ENCODE results near the gene ACO1.

The ACO1 gene

GRCh38 chr9:32360983-32361673 is 23.3 kb upstream of the ACO1 start:
- Mint-ChIP-seq H3K9me3 (no peaks in the 10 kb centered on the region), H3K4me3 (no peak overlapping the region), H3K36me3 (no peaks in the 10 kb centered on the region), H3K27ac (no peak overlapping the region), H3K27me3 (peaks cover 5% of the 10 kb centered on the region), H3K4me1 (no peaks in the 10 kb centered on the region)
- DNase-seq (ENCODE audit: low spot score in 2 of 2) (no peak), ATAC-seq (ENCODE audit: low read depth) (no peak)

GRCh38 chr9:32371279-32371678 is 13.2 kb upstream of the ACO1 start:
- Mint-ChIP-seq H3K27me3 (peaks cover 8% of the 10 kb centered on the region), H3K4me3 (no peak overlapping the region), H3K9me3 (peaks cover 4% of the 10 kb centered on the region), H3K27ac (no peak overlapping the region), H3K4me1 (no peaks in the 10 kb centered on the region), H3K36me3 (no peaks in the 10 kb centered on the region)
- no peak for DNase-seq (ENCODE audit: low spot score in 2 of 2)
- no peak for ATAC-seq (ENCODE audit: low read depth)

- peaks cover 4% of the 10 kb centered on the region for H3K9me3 Mint-ChIP-seq
- DNase-seq (ENCODE audit: low spot score in 2 of 2) (no peak), ATAC-seq (ENCODE audit: low read depth) (no peak)
- H3K4me3 Mint-ChIP-seq = no peak overlapping the region
- H3K4me1 Mint-ChIP-seq = no peaks in the 10 kb centered on the region
- no peaks in the 10 kb centered on the region for H3K36me3 Mint-ChIP-seq
- no peak overlapping the region for H3K27ac Mint-ChIP-seq
- H3K27me3 Mint-ChIP-seq = peaks cover 8% of the 10 kb centered on the region
These were observed 12.8 kb upstream of the ACO1 start for GRCh38 chr9:32371679-32372078.

GRCh38 chr9:32376285-32376684 is 8.2 kb upstream of the ACO1 start:
- Mint-ChIP-seq H3K27ac (no peak overlapping the region), H3K4me3 (no peak overlapping the region), H3K36me3 (no peaks in the 10 kb centered on the region), H3K9me3 (no peaks in the 10 kb centered on the region), H3K27me3 (peaks cover 11% of the 10 kb centered on the region), H3K4me1 (peaks cover 6% of the 10 kb centered on the region)
- ATAC-seq (ENCODE audit: low read depth) = no peak
- no peak for DNase-seq (ENCODE audit: low spot score in 2 of 2)

GRCh38 chr9:32378496-32378895 is 5.9 kb upstream of the ACO1 start:
- DNase-seq (ENCODE audit: low spot score in 2 of 2) = peak; percentile 26 to 53
- Mint-ChIP-seq H3K27ac (no peak overlapping the region), H3K4me3 (no peak overlapping the region), H3K9me3 (no peaks in the 10 kb centered on the region), H3K27me3 (peaks cover 15% of the 10 kb centered on the region), H3K36me3 (no peaks in the 10 kb centered on the region), H3K4me1 (peaks cover 10% of the 10 kb centered on the region)
- peak; percentile 83 for ATAC-seq (ENCODE audit: low read depth)

GRCh38 chr9:32378993-32379729 is 5.3 kb upstream of the ACO1 start:
- Mint-ChIP-seq H3K9me3 (no peaks in the 10 kb centered on the region), H3K4me1 (peaks cover 15% of the 10 kb centered on the region), H3K27me3 (peaks cover 13% of the 10 kb centered on the region), H3K36me3 (no peaks in the 10 kb centered on the region), H3K27ac (no peak overlapping the region), H3K4me3 (no peak overlapping the region)
- peak; percentile 80 for ATAC-seq (ENCODE audit: low read depth)
- peak; percentile 41 to 63 for DNase-seq (ENCODE audit: low spot score in 2 of 2)

DNA sequence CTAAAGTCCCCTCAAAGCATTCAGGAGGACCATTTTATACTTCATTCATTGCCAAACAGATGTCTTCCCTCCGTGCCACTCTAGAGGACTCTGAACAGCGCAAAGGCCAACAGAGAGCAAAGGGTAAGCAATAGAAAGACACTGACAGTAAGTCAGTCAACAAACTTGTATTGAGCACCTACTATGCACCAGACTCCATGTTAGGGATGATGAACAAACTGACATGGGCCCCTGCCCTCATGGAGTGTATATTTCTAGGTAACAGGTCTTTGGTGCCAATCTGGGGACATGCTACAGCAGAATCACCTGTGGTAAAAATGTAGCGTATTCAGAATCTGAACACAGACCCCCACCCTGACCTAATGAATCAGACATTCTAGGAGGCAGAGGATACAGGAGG is 3.5 kb upstream of the ACO1 start:
- peaks cover 22% of the 10 kb centered on the region for H3K4me1 Mint-ChIP-seq
- DNase-seq (ENCODE audit: low spot score in 2 of 2) (no peak), ATAC-seq (ENCODE audit: low read depth) (no peak)
- peaks cover 10% of the 10 kb centered on the region for H3K27me3 Mint-ChIP-seq
- no peaks in the 10 kb centered on the region for H3K9me3 Mint-ChIP-seq
- H3K36me3 Mint-ChIP-seq = no peaks in the 10 kb centered on the region
- H3K4me3 Mint-ChIP-seq = no peak overlapping the region
- no peak overlapping the region for H3K27ac Mint-ChIP-seq

- no peak overlapping the region for H3K27ac Mint-ChIP-seq
- H3K9me3 Mint-ChIP-seq = no peaks in the 10 kb centered on the region
- H3K4me3 Mint-ChIP-seq = no peak overlapping the region
- DNase-seq (ENCODE audit: low spot score in 2 of 2) = no peak
- H3K36me3 Mint-ChIP-seq = no peaks in the 10 kb centered on the region
- peaks cover 26% of the 10 kb centered on the region for H3K4me1 Mint-ChIP-seq
- ATAC-seq (ENCODE audit: low read depth) = no peak
- peaks cover 10% of the 10 kb centered on the region for H3K27me3 Mint-ChIP-seq
These were observed 1.7 kb upstream of the ACO1 start for GRCh38 chr9:32382565-32383320.

- Mint-ChIP-seq H3K36me3 (no peaks in the 10 kb centered on the region), H3K4me3 (peak overlapping the region; percentile 85), H3K27me3 (peaks cover 10% of the 10 kb centered on the region), H3K9me3 (no peaks in the 10 kb centered on the region), H3K4me1 (peaks cover 23% of the 10 kb centered on the region), H3K27ac (no peak overlapping the region)
- DNase-seq (ENCODE audit: low spot score in 2 of 2) = no peak
- no peak for ATAC-seq (ENCODE audit: low read depth)
These were observed 460 bp upstream of the ACO1 start for GRCh38 chr9:32384002-32384363.

DNA sequence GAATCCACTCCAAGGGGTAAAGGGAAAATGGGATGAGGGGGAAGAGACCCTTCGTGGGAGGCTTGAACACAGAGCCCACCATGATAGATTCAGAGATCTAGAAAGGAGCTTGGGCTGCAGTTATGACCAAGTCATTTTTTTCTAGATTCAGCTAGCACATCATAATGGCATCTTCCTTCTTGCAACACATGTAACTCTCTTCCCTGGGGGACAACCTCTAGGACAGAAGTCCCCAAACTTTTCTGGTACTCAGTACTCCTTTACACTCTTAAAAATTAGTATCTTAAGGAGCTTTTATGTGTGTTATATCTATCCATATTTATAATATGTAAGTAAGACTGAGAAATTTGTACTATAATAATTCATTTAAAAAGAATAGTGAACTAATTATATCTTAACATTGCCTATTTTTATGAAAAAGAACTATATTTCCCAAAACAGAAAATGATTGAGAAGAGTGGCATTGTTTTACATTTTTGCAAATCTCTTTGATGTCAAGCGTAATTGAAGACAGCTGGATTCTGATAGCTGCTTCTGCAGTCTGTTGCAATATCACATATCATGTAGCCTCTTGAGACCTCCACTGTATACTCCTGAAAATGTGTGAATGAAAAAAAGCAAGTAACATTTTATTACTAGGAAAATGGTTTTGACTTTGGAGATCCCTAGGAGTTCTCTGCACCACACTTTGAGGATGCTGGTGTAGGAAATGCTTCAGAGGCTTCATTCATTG is 875 bp downstream of the ACO1 start:
- Mint-ChIP-seq H3K4me1 (peaks cover 20% of the 10 kb centered on the region), H3K9me3 (no peaks in the 10 kb centered on the region), H3K36me3 (peaks cover 2% of the 10 kb centered on the region), H3K27me3 (peaks cover 10% of the 10 kb centered on the region), H3K27ac (no peak overlapping the region), H3K4me3 (peak overlapping the region; percentile 85)
- ATAC-seq (ENCODE audit: low read depth) (no peak), DNase-seq (ENCODE audit: low spot score in 2 of 2) (no peak)

DNA sequence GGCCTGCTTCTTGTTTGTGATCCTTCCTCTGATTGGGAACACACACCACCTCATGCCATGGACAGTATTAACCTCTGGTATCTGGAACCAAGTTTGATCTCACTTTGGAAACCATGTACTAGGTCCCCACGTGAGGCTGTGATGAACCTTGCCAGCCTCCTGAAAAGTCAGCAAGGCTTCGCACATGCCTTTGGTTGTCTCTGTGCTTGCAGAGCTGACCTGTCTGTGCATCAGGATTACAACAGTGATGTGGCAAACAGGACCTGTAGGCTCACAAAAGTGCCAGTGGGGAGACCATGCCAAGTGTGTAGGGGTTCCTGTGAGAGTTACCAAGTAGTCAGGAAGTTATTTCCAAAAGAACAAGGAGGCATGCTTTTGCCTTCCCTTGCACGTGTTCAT is 1.4 kb downstream of the ACO1 start:
- no peak for DNase-seq (ENCODE audit: low spot score in 2 of 2)
- H3K27ac Mint-ChIP-seq = no peak overlapping the region
- peaks cover 20% of the 10 kb centered on the region for H3K4me1 Mint-ChIP-seq
- peaks cover 7% of the 10 kb centered on the region for H3K27me3 Mint-ChIP-seq
- no peak overlapping the region for H3K4me3 Mint-ChIP-seq
- H3K36me3 Mint-ChIP-seq = peaks cover 3% of the 10 kb centered on the region
- no peaks in the 10 kb centered on the region for H3K9me3 Mint-ChIP-seq
- no peak for ATAC-seq (ENCODE audit: low read depth)

DNA sequence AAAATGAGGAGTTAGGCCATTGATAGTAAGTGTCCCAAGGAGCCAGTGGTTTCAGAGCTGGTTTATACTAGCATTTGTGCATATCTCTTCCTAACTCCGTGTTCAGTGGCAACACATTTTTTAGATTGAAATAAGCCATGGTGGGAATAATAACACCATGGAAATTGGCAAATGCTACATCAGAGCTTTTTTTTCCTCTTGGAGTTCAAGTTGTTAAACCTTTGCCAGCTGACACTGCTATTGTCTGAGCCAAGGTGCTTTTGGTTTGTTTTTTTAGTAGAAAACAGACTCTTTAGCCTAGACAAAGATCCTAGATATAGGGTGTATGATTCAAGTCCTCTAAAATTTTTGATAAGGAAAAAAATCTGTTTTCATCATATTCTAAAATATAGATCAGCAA is 2.8 kb downstream of the ACO1 start:
- Mint-ChIP-seq H3K4me3 (no peak overlapping the region), H3K27me3 (peaks cover 3% of the 10 kb centered on the region), H3K27ac (no peak overlapping the region), H3K9me3 (no peaks in the 10 kb centered on the region), H3K36me3 (peaks cover 3% of the 10 kb centered on the region), H3K4me1 (peaks cover 20% of the 10 kb centered on the region)
- DNase-seq (ENCODE audit: low spot score in 2 of 2) = no peak
- ATAC-seq (ENCODE audit: low read depth) = no peak

GRCh38 chr9:32389365-32389764 is 4.9 kb downstream of the ACO1 start:
- Mint-ChIP-seq H3K4me1 (peaks cover 17% of the 10 kb centered on the region), H3K27me3 (no peaks in the 10 kb centered on the region), H3K36me3 (peaks cover 14% of the 10 kb centered on the region), H3K27ac (no peak overlapping the region), H3K4me3 (no peak overlapping the region), H3K9me3 (no peaks in the 10 kb centered on the region)
- no peak for DNase-seq (ENCODE audit: low spot score in 2 of 2)
- no peak for ATAC-seq (ENCODE audit: low read depth)

GRCh38 chr9:32393911-32394310 is 9.5 kb downstream of the ACO1 start:
- Mint-ChIP-seq H3K4me3 (no peak overlapping the region), H3K27me3 (no peaks in the 10 kb centered on the region), H3K36me3 (peaks cover 17% of the 10 kb centered on the region), H3K4me1 (peaks cover 6% of the 10 kb centered on the region), H3K9me3 (no peaks in the 10 kb centered on the region), H3K27ac (no peak overlapping the region)
- DNase-seq (ENCODE audit: low spot score in 2 of 2) (no peak), ATAC-seq (ENCODE audit: low read depth) (no peak)
